ENCODE results near the gene WDR35. TPM values are rescaled to one million over a fixed set of nuclear protein-coding genes. Genes with fewer than 3 reads are reported as not detected.

WDR35 gene
- total RNA-seq, 1 experiment from 2014 or later = 17.5 TPM

- CTCF ChIA-PET = no interaction called here
Observed at GRCh38 chr2:19902216-19902740, 87.6 kb downstream of the WDR35 start.

GRCh38 chr2:19901442-19902215 lies 88.3 kb downstream of the WDR35 start, which contains the start of gene TTC32:
Gene TTC32 (minus strand): TSS chr2:19901983. CDS start chr2:19901854, 129 bp downstream.
- peak within 1 kb of the TSS; percentile 87 for H3K4me3 Mint-ChIP-seq (ENCODE audit: unreplicated experiment)
- TF ChIP-seq, protein P1, sequence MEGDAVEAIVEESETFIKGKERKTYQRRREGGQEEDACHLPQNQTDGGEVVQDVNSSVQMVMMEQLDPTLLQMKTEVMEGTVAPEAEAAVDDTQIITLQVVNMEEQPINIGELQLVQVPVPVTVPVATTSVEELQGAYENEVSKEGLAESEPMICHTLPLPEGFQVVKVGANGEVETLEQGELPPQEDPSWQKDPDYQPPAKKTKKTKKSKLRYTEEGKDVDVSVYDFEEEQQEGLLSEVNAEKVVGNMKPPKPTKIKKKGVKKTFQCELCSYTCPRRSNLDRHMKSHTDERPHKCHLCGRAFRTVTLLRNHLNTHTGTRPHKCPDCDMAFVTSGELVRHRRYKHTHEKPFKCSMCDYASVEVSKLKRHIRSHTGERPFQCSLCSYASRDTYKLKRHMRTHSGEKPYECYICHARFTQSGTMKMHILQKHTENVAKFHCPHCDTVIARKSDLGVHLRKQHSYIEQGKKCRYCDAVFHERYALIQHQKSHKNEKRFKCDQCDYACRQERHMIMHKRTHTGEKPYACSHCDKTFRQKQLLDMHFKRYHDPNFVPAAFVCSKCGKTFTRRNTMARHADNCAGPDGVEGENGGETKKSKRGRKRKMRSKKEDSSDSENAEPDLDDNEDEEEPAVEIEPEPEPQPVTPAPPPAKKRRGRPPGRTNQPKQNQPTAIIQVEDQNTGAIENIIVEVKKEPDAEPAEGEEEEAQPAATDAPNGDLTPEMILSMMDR (IDR thresholded peaks at IDR 0.05; ENCODE audit: unreplicated experiment) = no peak
- intact Hi-C loops (cut with micrococcal nuclease) = loop anchor here (5.0 kb wide), 1 partner anchor 91 kb away; the partner anchor contains the start of gene WDR35
- peaks cover 19% of the 10 kb centered on the region for H3K36me3 Mint-ChIP-seq (ENCODE audit: insufficient read depth, unreplicated experiment)
- DNase-seq (ENCODE audit: unreplicated experiment) = peak; percentile 95
- CTCF ChIA-PET = no interaction called here
- peaks cover 30% of the 10 kb centered on the region for H3K4me1 Mint-ChIP-seq (ENCODE audit: insufficient read depth, unreplicated experiment)
- peak within 1 kb of the TSS; percentile 99 for H3K27ac Mint-ChIP-seq (ENCODE audit: low read depth, unreplicated experiment)
- POLR2A ChIA-PET = interaction anchor here (0.6 to 4.1 kb wide), 10 partner anchors 9 to 851 kb away, joined by 3 to 53 read pairs (median 4); partner anchors contain the start of genes LAPTM4A and WDR35
- no peaks in the 10 kb centered on the region for H3K9me3 Mint-ChIP-seq (ENCODE audit: unreplicated experiment)
- BruUV-seq (replicated peaks) = no TSS peak
- no peaks in the 10 kb centered on the region for H3K27me3 Mint-ChIP-seq (ENCODE audit: insufficient read depth, unreplicated experiment)

More at GRCh38 chr2:19902216-19902740, 87.6 kb downstream of the WDR35 start:
- TF ChIP-seq, protein P1 (IDR thresholded peaks at IDR 0.05; ENCODE audit: unreplicated experiment) = no peak
- peak overlapping the region; percentile 87 for H3K4me3 Mint-ChIP-seq (ENCODE audit: unreplicated experiment)
- no peaks in the 10 kb centered on the region for H3K27me3 Mint-ChIP-seq (ENCODE audit: insufficient read depth, unreplicated experiment)
- H3K9me3 Mint-ChIP-seq (ENCODE audit: unreplicated experiment) = no peaks in the 10 kb centered on the region
- TSS peak; percentile 90 for BruUV-seq (replicated peaks)
- H3K4me1 Mint-ChIP-seq (ENCODE audit: insufficient read depth, unreplicated experiment) = peaks cover 30% of the 10 kb centered on the region
- peak overlapping the region; percentile 99 for H3K27ac Mint-ChIP-seq (ENCODE audit: low read depth, unreplicated experiment)
- intact Hi-C loops (cut with micrococcal nuclease) = loop anchor here (5.0 kb wide), 1 partner anchor 90 kb away; the partner anchor contains the start of gene WDR35
- DNase-seq (ENCODE audit: unreplicated experiment) = no peak
- POLR2A ChIA-PET = interaction anchor here (0.7 to 2.9 kb wide), 4 partner anchors 10 to 397 kb away, joined by 3 to 30 read pairs (median 4); no protein-coding TSS in a partner anchor
- H3K36me3 Mint-ChIP-seq (ENCODE audit: insufficient read depth, unreplicated experiment) = peaks cover 17% of the 10 kb centered on the region

DNA sequence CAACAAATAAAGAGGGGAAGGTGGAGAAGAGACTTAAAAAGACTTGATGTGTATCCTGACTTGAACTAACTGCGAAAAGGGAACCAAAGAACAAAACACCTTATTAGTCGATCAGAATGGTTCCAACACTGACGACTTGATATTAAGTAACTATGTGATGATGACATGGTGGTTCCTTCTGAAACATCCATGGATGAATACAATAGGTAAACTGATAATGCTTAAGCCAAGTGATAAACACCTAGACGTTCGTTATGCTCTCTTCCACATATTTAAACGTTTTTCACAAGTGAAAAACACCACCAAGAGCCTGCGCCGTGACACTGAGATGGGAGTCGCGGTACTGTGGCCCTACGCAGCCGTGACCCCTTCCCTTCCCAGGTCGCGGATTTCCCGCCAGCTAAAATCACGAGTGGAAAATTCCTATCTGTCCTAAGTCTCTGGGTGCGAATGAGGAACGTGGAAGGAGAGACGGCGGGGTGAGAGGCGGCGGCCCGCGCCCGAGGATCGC lies 88.9 kb downstream of the WDR35 start:
- H3K27me3 Mint-ChIP-seq (ENCODE audit: insufficient read depth, unreplicated experiment) = no peaks in the 10 kb centered on the region
- H3K4me3 Mint-ChIP-seq (ENCODE audit: unreplicated experiment) = peak overlapping the region; percentile 87
- CTCF ChIA-PET = no interaction called here
- POLR2A ChIA-PET = interaction anchor here (0.6 to 4.1 kb wide), 14 partner anchors 8 to 850 kb away, joined by 3 to 53 read pairs (median 4); partner anchors contain the start of genes LAPTM4A and WDR35
- DNase-seq (ENCODE audit: unreplicated experiment) = peak; percentile 20
- H3K27ac Mint-ChIP-seq (ENCODE audit: low read depth, unreplicated experiment) = peak overlapping the region; percentile 99
- no peaks in the 10 kb centered on the region for H3K9me3 Mint-ChIP-seq (ENCODE audit: unreplicated experiment)
- intact Hi-C loops (cut with micrococcal nuclease) = loop anchor here (5.0 kb wide), 1 partner anchor 91 kb away; the partner anchor contains the start of gene WDR35
- peaks cover 31% of the 10 kb centered on the region for H3K4me1 Mint-ChIP-seq (ENCODE audit: insufficient read depth, unreplicated experiment)
- H3K36me3 Mint-ChIP-seq (ENCODE audit: insufficient read depth, unreplicated experiment) = peaks cover 24% of the 10 kb centered on the region
- TSS peak; percentile 39 for BruUV-seq (replicated peaks)
- TF ChIP-seq, protein P1 (IDR thresholded peaks at IDR 0.05; ENCODE audit: unreplicated experiment) = no peak

Data from MCF 10A (cell line).